Psoas muscle (tissue), 8 donors: ENCODE measurements around the gene KIF12. TPM values are rescaled to one million over a fixed set of nuclear protein-coding genes. Genes with fewer than 3 reads are reported as not detected.
A peak's percentile ranks its signal among the peaks of the same experiment; 100 is the strongest.

Source experiments
- ATAC-seq, 4 donors: fragments of 200-7000 bp; cut with Tn5 transposase; one replicate each; pipeline ENCODE4 v1.9.1; 2020; ENCODE audit warnings: moderate library complexity in 3 of 4, mild to moderate bottlenecking in 2 of 4
- DNase-seq, 2 donors: peaks; one replicate each; pipeline ENCODE4 v3.0.0-alpha.2; 2020
- H3K27ac ChIP-seq: fragments of 200-600 bp; one replicate; pipeline ENCODE4 v1.8.0; 2022
- H3K27me3 ChIP-seq, 3 donors: fragments of 200-600 bp in 1 of 3; one replicate each; pipeline versions ENCODE4 v1.6.1 to v1.8.0; 2013 to 2022; ENCODE audit warnings: low read length in 2 of 3, mild to moderate bottlenecking in 2 of 3, moderate library complexity in 1 of 3; ENCODE audit not compliant: insufficient read depth in 3 of 3
- H3K36me3 ChIP-seq, 2 donors: fragments of 200-600 bp in 1 of 2; one replicate each; pipeline versions ENCODE4 v1.6.1 to v1.8.0; 2013 to 2022; ENCODE audit warnings: low read depth in 1 of 2, mild to moderate bottlenecking in 1 of 2, moderate library complexity in 1 of 2; ENCODE audit not compliant: insufficient read depth in 1 of 2
- H3K4me1 ChIP-seq: fragments of 200-600 bp; one replicate; pipeline ENCODE4 v1.8.0; 2022
- H3K4me3 ChIP-seq: fragments of 200-600 bp; one replicate; pipeline ENCODE4 v1.8.0; 2022; ENCODE audit warnings: mild to moderate bottlenecking
- H3K9me3 ChIP-seq: fragments of 200-600 bp; one replicate; pipeline ENCODE4 v1.8.0; 2022
- WGBS, 3 donors: extraction: QIAGEN DNeasy Blood & Tissue Kit; methylation state at CpG; one replicate each; pipeline versions ENCODE4 v1.1.6 to v1.1.7; 2013; 5-methylcytosine and 5-hydroxymethylcytosine counted together
- intact Hi-C, 2 donors: fragments of 100-400 bp; cut with DNase I; formaldehyde crosslinking; loops; one replicate each; pipeline versions ENCODE4 v1.11.0 to v1.14.2; 2022
- polyA plus RNA-seq, 3 donors: library from polyadenylated mRNA; stranded (reverse); fragments of 200-250 nt; gene quantifications; one replicate each; pipeline ENCODE4 v1.2.3, GENCODE V29; 2013
- total RNA-seq, 4 donors: library from RNA; stranded (reverse); fragmentation: NEBNext Ultra II Directional in 2 of 4; extraction: Animal tissue kit (Norgen Biotek cat#: 25700) in 2 of 4; gene quantifications; one replicate each; pipeline versions ENCODE4 v1.2.1 to v1.2.4, GENCODE V29; 2021 to 2023
- TF ChIP-seq, protein P1 (sequence below): fragments of 200-600 bp; IDR thresholded peaks from one replicate; pipeline ENCODE4 v1.8.0; 2022; ENCODE audit warnings: antibody characterized with exemption
- donor health status: healthy with polysubstance abuse.
- donor health status: DM: no; HTN: no; CAD: no; lungs with moderate emphysema.
- donor health status: Bipolar disorder and iron deficiency.
- donor health status: healthy.
- donor health status: DM: yes; HTN: yes; CAD: no.
- donor health status: DM: no; HTN: no; CAD: no.
- donor health status: DM: no; HTN: no; CAD: no.
- donor health status: DM: yes; HTN: yes; CAD: no.

KIF12 gene
- total and polyA plus RNA-seq, 7 donors, result 0.03 to 0.13 (median 0.04) TPM; not detected in 4

GRCh38 chr9:114049441-114050225 lies 49.5 kb downstream of the KIF12 start:
- H3K9me3 ChIP-seq, result no peaks in the 10 kb centered on the region
- no peak for ATAC-seq
- DNase-seq, result peak in 1 of 2 donors; percentile 46
- peaks cover 0 to 29% of the 10 kb centered on the region in 2 donors for H3K36me3 ChIP-seq
- 96 to 97% (median 97%) methylated on average over 40 of the region's 40 CpGs for WGBS, 3 donors
- TF ChIP-seq, protein P1, sequence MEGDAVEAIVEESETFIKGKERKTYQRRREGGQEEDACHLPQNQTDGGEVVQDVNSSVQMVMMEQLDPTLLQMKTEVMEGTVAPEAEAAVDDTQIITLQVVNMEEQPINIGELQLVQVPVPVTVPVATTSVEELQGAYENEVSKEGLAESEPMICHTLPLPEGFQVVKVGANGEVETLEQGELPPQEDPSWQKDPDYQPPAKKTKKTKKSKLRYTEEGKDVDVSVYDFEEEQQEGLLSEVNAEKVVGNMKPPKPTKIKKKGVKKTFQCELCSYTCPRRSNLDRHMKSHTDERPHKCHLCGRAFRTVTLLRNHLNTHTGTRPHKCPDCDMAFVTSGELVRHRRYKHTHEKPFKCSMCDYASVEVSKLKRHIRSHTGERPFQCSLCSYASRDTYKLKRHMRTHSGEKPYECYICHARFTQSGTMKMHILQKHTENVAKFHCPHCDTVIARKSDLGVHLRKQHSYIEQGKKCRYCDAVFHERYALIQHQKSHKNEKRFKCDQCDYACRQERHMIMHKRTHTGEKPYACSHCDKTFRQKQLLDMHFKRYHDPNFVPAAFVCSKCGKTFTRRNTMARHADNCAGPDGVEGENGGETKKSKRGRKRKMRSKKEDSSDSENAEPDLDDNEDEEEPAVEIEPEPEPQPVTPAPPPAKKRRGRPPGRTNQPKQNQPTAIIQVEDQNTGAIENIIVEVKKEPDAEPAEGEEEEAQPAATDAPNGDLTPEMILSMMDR, result no peak
- intact Hi-C loops, result no loop called here
- no peaks in the 10 kb centered on the region for H3K4me1 ChIP-seq
- H3K4me3 ChIP-seq, result no peak overlapping the region
- no peak overlapping the region for H3K27ac ChIP-seq
- H3K27me3 ChIP-seq, result no peaks in the 10 kb centered on the region

DNA sequence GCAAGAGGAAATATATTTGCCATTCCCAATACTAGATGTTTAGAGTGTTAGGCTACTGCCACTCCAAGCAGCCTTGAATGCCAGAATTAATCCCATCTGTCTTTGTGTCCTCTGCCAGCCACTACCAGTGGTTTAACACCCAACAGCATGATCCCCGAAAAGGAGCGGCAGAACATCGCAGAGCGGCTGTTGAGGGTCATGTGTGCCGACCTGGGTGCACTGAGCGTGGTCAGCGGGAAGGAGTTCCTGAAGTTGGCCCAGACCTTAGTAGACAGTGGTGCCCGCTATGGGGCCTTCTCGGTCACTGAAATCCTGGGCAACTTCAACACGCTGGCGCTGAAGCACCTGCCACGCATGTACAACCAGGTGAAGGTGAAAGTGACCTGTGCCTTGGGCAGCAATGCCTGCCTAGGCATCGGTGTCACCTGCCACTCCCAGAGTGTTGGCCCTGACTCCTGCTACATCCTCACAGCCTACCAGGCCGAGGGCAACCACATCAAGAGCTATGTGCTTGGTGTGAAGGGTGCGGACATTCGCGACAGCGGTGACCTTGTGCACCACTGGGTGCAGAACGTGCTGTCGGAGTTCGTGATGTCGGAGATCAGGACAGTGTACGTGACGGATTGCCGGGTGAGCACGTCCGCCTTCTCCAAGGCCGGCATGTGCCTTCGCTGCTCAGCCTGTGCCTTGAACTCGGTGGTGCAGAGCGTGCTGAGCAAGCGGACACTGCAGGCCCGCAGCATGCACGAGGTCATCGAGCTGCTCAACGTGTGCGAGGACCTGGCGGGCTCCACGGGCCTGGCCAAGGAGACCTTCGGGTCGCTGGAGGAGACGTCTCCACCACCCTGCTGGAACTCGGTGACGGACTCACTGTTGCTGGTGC lies 50.3 kb downstream of the KIF12 start:
- Histone ChIP-seq H3K27ac (no peak overlapping the region), H3K27me3 (no peaks in the 10 kb centered on the region), H3K4me3 (no peak overlapping the region), H3K36me3 (peaks cover 0 to 29% of the 10 kb centered on the region in 2 donors), H3K4me1 (no peaks in the 10 kb centered on the region), H3K9me3 (no peaks in the 10 kb centered on the region)
- intact Hi-C loops, result no loop called here
- TF ChIP-seq, protein P1, result no peak
- WGBS, 3 donors, result 96 to 98% (median 97%) methylated on average over 44 of the region's 44 CpGs
- ATAC-seq (no peak), DNase-seq (peak in 1 of 2 donors; percentile 34)

GRCh38 chr9:114047717-114048116 lies 51.4 kb downstream of the KIF12 start:
- intact Hi-C loops, result no loop called here
- TF ChIP-seq, protein P1, result no peak
- no peak for DNase-seq

DNA sequence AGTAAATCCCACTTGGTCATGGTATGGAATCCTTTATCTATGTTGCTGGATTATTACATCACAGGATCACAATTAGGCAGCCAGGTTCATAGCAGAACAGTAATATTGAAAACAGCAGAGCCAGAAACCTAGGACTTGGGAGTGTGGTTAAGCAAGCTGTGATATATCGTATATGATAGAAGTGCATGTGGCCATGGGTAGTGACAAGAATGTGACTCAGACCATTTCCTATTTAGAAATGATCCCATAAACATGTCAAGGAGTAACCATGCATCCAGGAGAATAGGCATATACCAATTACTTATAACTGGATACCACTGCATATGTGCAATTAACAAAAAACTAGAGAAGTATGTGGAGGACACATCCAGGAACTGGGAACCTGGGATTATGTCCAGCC lies 52.2 kb downstream of the KIF12 start:
- 94 to 97% (median 96%) methylated on average over 1 of the region's 1 CpG for WGBS, 3 donors
- no peaks in the 10 kb centered on the region for H3K27me3 ChIP-seq
- no peak overlapping the region for H3K4me3 ChIP-seq
- ATAC-seq (no peak), DNase-seq (no peak)
- TF ChIP-seq, protein P1, result no peak
- no peak overlapping the region for H3K27ac ChIP-seq
- intact Hi-C loops, result no loop called here
- H3K9me3 ChIP-seq, result no peaks in the 10 kb centered on the region
- H3K4me1 ChIP-seq, result no peaks in the 10 kb centered on the region
- peaks cover 0 to 29% of the 10 kb centered on the region in 2 donors for H3K36me3 ChIP-seq

More at GRCh38 chr9:114047717-114048116, 51.4 kb downstream of the KIF12 start:
- no peaks in the 10 kb centered on the region for H3K27me3 ChIP-seq
- no peak overlapping the region for H3K4me3 ChIP-seq
- H3K27ac ChIP-seq, result no peak overlapping the region
- 85 to 91% (median 88%) methylated on average over 3 of the region's 3 CpGs for WGBS, 3 donors
- no peak for ATAC-seq
- H3K36me3 ChIP-seq, result peaks cover 0 to 29% of the 10 kb centered on the region in 2 donors
- no peaks in the 10 kb centered on the region for H3K9me3 ChIP-seq
- H3K4me1 ChIP-seq, result no peaks in the 10 kb centered on the region
